Uterus (tissue), 2 donors: Measurements from ENCODE around the gene PSMD6.

Experiments
- CTCF ChIP-seq, 4 experiments: fragments of 200-600 bp in 2 of 4; fragments of 450-650 bp in 2 of 4; sonication (generic) in 2 of 4; IDR thresholded peaks; one replicate each; pipeline ENCODE4 v1.5.1; 2016 to 2019; ENCODE audit warnings: antibody characterized with exemption in 4 of 4, mild to moderate bottlenecking in 2 of 4, moderate library complexity in 1 of 4
- POLR2A ChIP-seq, 2 donors: fragments of 450-650 bp; IDR thresholded peaks; one replicate each; pipeline ENCODE4 v1.6.1; 2016; ENCODE audit warnings: antibody characterized with exemption in 2 of 2, mild to moderate bottlenecking in 1 of 2, moderate library complexity in 1 of 2

- no peak for TF ChIP-seq CTCF (IDR thresholded peaks at IDR 0.05)
- no peak for TF ChIP-seq POLR2A (IDR thresholded peaks at IDR 0.05)
Observed at GRCh38 chr3:63968612-63969350, 54.5 kb downstream of the PSMD6 start.
